H1 (cell line): ENCODE data around the gene KDM6A. TPM values are rescaled to one million over a fixed set of nuclear protein-coding genes. Genes with fewer than 3 reads are reported as not detected.
"Not testable (repeated sequence)": the region's sequence is repeated elsewhere in the genome, so short reads cannot be mapped to it uniquely, and the experiment has no call there.

ENCODE experiments used
- CTCF ChIA-PET: fragments of 300-600 bp; sonication (Branson Sonifier 250); formaldehyde crosslinking; loops from one replicate; lab custom pipeline; 2021; ENCODE audit not compliant: partially characterized antibody; lab: Charles Lee
- POLR2A ChIA-PET: fragments of 300-600 bp; sonication (Branson Sonifier 250); formaldehyde crosslinking; loops from one replicate; lab custom pipeline; 2021; ENCODE audit warnings: inconsistent platforms; ENCODE audit not compliant: partially characterized antibody; lab: Charles Lee
- DNase-seq, 2 experiments: peaks; one replicate each; pipeline versions ENCODE4 v3.0.0 to v3.0.0-alpha.2; 2010 to 2022; ENCODE audit warnings: low spot score in 2 of 2, low read depth in 1 of 2, mixed read lengths in 1 of 2
- FAIRE-seq: peaks from 2 replicates; lab custom pipeline; 2011; peaks lifted over from hg19 to GRCh38; lab: Jason Lieb, UNC
- H2AFZ ChIP-seq: 2 replicates; pipeline ENCODE4 v1.8.1; 2012; ENCODE audit warnings: low read length, inconsistent platforms
- H2AK5ac ChIP-seq: 2 replicates; pipeline ENCODE4 v1.6.1; 2013; ENCODE audit warnings: low read depth, low read length
- H2BK120ac ChIP-seq: replicated peaks from 2 replicates; pipeline ENCODE3; 2013; ENCODE audit warnings: low read depth, low read length, inconsistent platforms
- H2BK12ac ChIP-seq: 2 replicates; pipeline ENCODE4 v1.6.1; 2013; ENCODE audit warnings: low read depth, low read length
- H2BK15ac ChIP-seq: 2 replicates; pipeline ENCODE4 v1.6.1; 2013; ENCODE audit warnings: low read length
- H2BK20ac ChIP-seq: 2 replicates; pipeline ENCODE4 v1.6.1; 2013; ENCODE audit warnings: low read length
- H2BK5ac ChIP-seq: 2 replicates; pipeline ENCODE4 v1.6.1; 2013; ENCODE audit warnings: low read depth, low read length
- H3K14ac ChIP-seq: 2 replicates; pipeline ENCODE4 v1.6.1; 2013; ENCODE audit warnings: inconsistent platforms; ENCODE audit not compliant: insufficient read length
- H3K18ac ChIP-seq: 2 replicates; pipeline ENCODE4 v1.6.1; 2013; ENCODE audit warnings: low read length; ENCODE audit errors: extremely low read depth
- H3K23ac ChIP-seq: 2 replicates; pipeline ENCODE4 v1.6.1; 2013; ENCODE audit warnings: inconsistent platforms; ENCODE audit not compliant: insufficient read length
- H3K23me2 ChIP-seq: 2 replicates; pipeline ENCODE4 v1.6.1; 2013; ENCODE audit warnings: low read depth, low read length
- H3K27ac ChIP-seq: 2 replicates; pipeline ENCODE4 v1.6.1; 2011; ENCODE audit warnings: low read depth, low read length, inconsistent platforms
- H3K27me3 ChIP-seq, 4 experiments: replicated peaks in 1 of 4; 1 replicate in 1 of 4; 2 replicates in 3 of 4; pipeline versions ENCODE4 v1.6.1 to v1.8.1; 2011 to 2013; ENCODE audit warnings: low read length in 3 of 4, mild to moderate bottlenecking in 3 of 4, inconsistent platforms in 2 of 4, mixed read lengths in 2 of 4, moderate library complexity in 1 of 4; ENCODE audit not compliant: control insufficient read depth in 3 of 4, insufficient read depth in 3 of 4; ENCODE audit errors: extremely low read depth in 1 of 4
- H3K36me3 ChIP-seq, 4 experiments: 2 replicates each; pipeline versions ENCODE4 v1.6.1 to v1.8.1; 2011 to 2013; ENCODE audit warnings: mild to moderate bottlenecking in 4 of 4, low read length in 3 of 4, moderate library complexity in 2 of 4, control low read depth in 1 of 4, inconsistent platforms in 1 of 4; ENCODE audit not compliant: insufficient read depth in 4 of 4, control insufficient read depth in 2 of 4
- H3K4ac ChIP-seq: replicated peaks from 2 replicates; pipeline ENCODE3; 2013; ENCODE audit warnings: low read length, low read depth, mixed read lengths, inconsistent platforms; ENCODE audit not compliant: insufficient read length
- H3K4me1 ChIP-seq, 4 experiments: replicated peaks in 1 of 4; 1 replicate in 1 of 4; 2 replicates in 3 of 4; pipeline versions ENCODE4 v1.6.1 to v1.8.1; 2011 to 2013; ENCODE audit warnings: low read length in 3 of 4, inconsistent platforms in 2 of 4, mixed read lengths in 1 of 4; ENCODE audit not compliant: insufficient read depth in 4 of 4, control insufficient read depth in 3 of 4
- H3K4me2 ChIP-seq, 2 experiments: 2 replicates each; pipeline versions ENCODE4 v1.6.1 to v1.8.1; 2011 to 2013; ENCODE audit warnings: low read depth in 2 of 2, low read length in 2 of 2, control low read depth in 1 of 2, inconsistent platforms in 1 of 2, mild to moderate bottlenecking in 1 of 2; ENCODE audit not compliant: insufficient read depth in 1 of 2
- H3K4me3 ChIP-seq, 4 experiments: fragments of 200-600, 300-600 bp in 1 of 4; sonication (generic), shearing (Covaris generic), sonication (Bioruptor Twin) in 1 of 4; 2 replicates each; pipeline versions ENCODE4 v1.5.1 to v1.8.1; 2011 to 2016; ENCODE audit warnings: low read length in 4 of 4, low read depth in 3 of 4, control low read depth in 2 of 4, inconsistent platforms in 2 of 4, mild to moderate bottlenecking in 2 of 4, mixed read lengths in 1 of 4, moderate library complexity in 1 of 4; ENCODE audit not compliant: insufficient read depth in 2 of 4; ENCODE audit errors: extremely low read depth in 1 of 4
- H3K56ac ChIP-seq: replicated peaks from 2 replicates; pipeline ENCODE3; 2013; ENCODE audit warnings: low read depth, mild to moderate bottlenecking, mixed read lengths, low read length, inconsistent platforms; ENCODE audit not compliant: insufficient read length
- H3K79me1 ChIP-seq: 2 replicates; pipeline ENCODE4 v1.6.1; 2013; ENCODE audit warnings: low read depth, low read length, control low read depth
- H3K79me2 ChIP-seq, 2 experiments: 2 replicates each; pipeline versions ENCODE4 v1.6.1 to v1.8.1; 2012 to 2013; ENCODE audit warnings: low read length in 2 of 2, mild to moderate bottlenecking in 2 of 2, inconsistent platforms in 1 of 2; ENCODE audit not compliant: insufficient read depth in 2 of 2, control insufficient read depth in 1 of 2
- H3K9ac ChIP-seq, 4 experiments: replicated peaks in 1 of 4; 1 replicate in 1 of 4; 2 replicates in 3 of 4; pipeline versions ENCODE4 v1.6.1 to v1.8.1; 2011 to 2013; ENCODE audit warnings: low read depth in 3 of 4, low read length in 3 of 4, control low read depth in 2 of 4, mild to moderate bottlenecking in 2 of 4, moderate library complexity in 2 of 4, inconsistent platforms in 1 of 4; ENCODE audit errors: extremely low read depth in 1 of 4
- H3K9me3 ChIP-seq, 2 experiments: 2 replicates each; pipeline versions ENCODE4 v1.6.1 to v1.8.1; 2012 to 2013; ENCODE audit warnings: mild to moderate bottlenecking in 2 of 2, moderate library complexity in 2 of 2, control low read depth in 1 of 2, inconsistent platforms in 1 of 2, low read depth in 1 of 2, low read length in 1 of 2, mixed read lengths in 1 of 2; ENCODE audit not compliant: insufficient read depth in 2 of 2
- H4K20me1 ChIP-seq, 2 experiments: replicated peaks in 1 of 2; 2 replicates each; pipeline versions ENCODE3 to v1.8.1; 2011 to 2013; ENCODE audit warnings: inconsistent platforms in 2 of 2, low read length in 2 of 2, mild to moderate bottlenecking in 1 of 2; ENCODE audit not compliant: insufficient read depth in 2 of 2, control insufficient read depth in 1 of 2
- H4K5ac ChIP-seq: 2 replicates; pipeline ENCODE4 v1.6.1; 2013; ENCODE audit warnings: low read length, low read depth, mixed read lengths, inconsistent platforms; ENCODE audit not compliant: insufficient read length
- H4K8ac ChIP-seq: 2 replicates; pipeline ENCODE4 v1.8.0; 2013; ENCODE audit warnings: mild to moderate bottlenecking, moderate library complexity, low read length, inconsistent platforms; ENCODE audit not compliant: insufficient read depth; ENCODE audit errors: extremely low read depth
- H4K91ac ChIP-seq: replicated peaks from 2 replicates; pipeline ENCODE3; 2013; ENCODE audit warnings: low read length, mixed read lengths, inconsistent platforms; ENCODE audit not compliant: insufficient read length
- EP300 ChIP-seq, 2 experiments: IDR thresholded peaks; 1 replicate in 1 of 2; 2 replicates in 1 of 2; pipeline ENCODE4 v1.6.1; 2011 to 2012; ENCODE audit warnings: low read depth in 2 of 2, low read length in 2 of 2, mild to moderate bottlenecking in 2 of 2, borderline replicate concordance in 1 of 2, inconsistent platforms in 1 of 2, moderate library complexity in 1 of 2
- RXRA ChIP-seq: IDR thresholded peaks from 2 replicates; pipeline ENCODE4 v1.6.1; 2011; ENCODE audit warnings: low read depth, mild to moderate bottlenecking, low read length, moderate library complexity; ENCODE audit not compliant: insufficient read depth
- WGBS, 2 experiments: shearing (Covaris generic) in 1 of 2; methylation state at CpG; one replicate each; pipeline versions ENCODE4 v1.1.6 to v1.1.7; 2013 to 2015; ENCODE audit warnings: low lambda C conversion rate in 2 of 2, mixed read lengths in 2 of 2, inconsistent platforms in 1 of 2, low coverage in 1 of 2, missing lambda C conversion rate in 1 of 2; ENCODE audit not compliant: insufficient replicate concordance in 2 of 2, insufficient coverage in 1 of 2, insufficient read length in 1 of 2; ENCODE audit errors: extremely low coverage in 1 of 2, missing lambda C conversion rate in 1 of 2; 5-methylcytosine and 5-hydroxymethylcytosine counted together
- polyA plus RNA-seq, 7 experiments: library from polyadenylated mRNA; depleted of rRNA in 3 of 7; stranded (reverse) in 5 of 7; unstranded in 2 of 7; fragments of >200 nt in 5 of 7; fragments of 200-250 nt in 2 of 7; gene quantifications; 1 replicate in 5 of 7; 2 replicates in 1 of 7; 4 replicates in 1 of 7; pipeline versions ENCODE4 v1.2.1 to v1.2.3, GENCODE V29; 2011 to 2013; ENCODE audit warnings: missing spikeins in 2 of 7, mixed read lengths in 2 of 7
- total RNA-seq: library from RNA; stranded (reverse); fragmentation: NEBNext Ultra II Directional; extraction: Animal tissue kit (Norgen Biotek cat#: 25700); gene quantifications from 2 replicates; pipeline ENCODE4 v1.2.1, GENCODE V29; 2021

KDM6A gene
- total and polyA plus RNA-seq, 2 of the 8 experiments (the other 6 are each of a cell fraction or from before 2014, with no cell fraction given), result 43.5 to 58.4 TPM

- TF ChIP-seq EP300 (IDR thresholded peaks at IDR 0.05; ENCODE audit: borderline replicate concordance in 1 of 2, low read depth in 2 of 2, low read length in 2 of 2), result no peak
- TF ChIP-seq RXRA, result no peak
Observed at GRCh38 chrX:44844204-44844603, 28.8 kb upstream of the KDM6A start (continued).

- H3K9me3 ChIP-seq, H3K79me2 ChIP-seq, H4K91ac ChIP-seq, H3K18ac ChIP-seq, H4K5ac ChIP-seq, H3K27ac ChIP-seq, H3K4me1 ChIP-seq, H3K27me3 ChIP-seq, DNase-seq, H3K79me1 ChIP-seq, H2BK120ac ChIP-seq, H3K36me3 ChIP-seq, H4K8ac ChIP-seq, H3K9ac ChIP-seq, FAIRE-seq, H3K4ac ChIP-seq, H3K4me2 ChIP-seq, H4K20me1 ChIP-seq, H2BK15ac ChIP-seq, H2BK5ac ChIP-seq, H2BK20ac ChIP-seq, H2AK5ac ChIP-seq, H2BK12ac ChIP-seq, CTCF ChIA-PET, H3K4me3 ChIP-seq, H3K23ac ChIP-seq, H3K56ac ChIP-seq, H3K23me2 ChIP-seq, H2AFZ ChIP-seq, H3K14ac ChIP-seq: not testable (repeated sequence)
- POLR2A ChIA-PET, result interaction anchor here (0.6 to 1.1 kb wide), 3 partner anchors 9 to 219 kb away, joined by 3 to 5 read pairs (median 4); no protein-coding TSS in a partner anchor
- 71% methylated on average over 4 of the region's 6 CpGs; no CpG with 5 or more reads in 1 of the 2 experiments for WGBS, 2 experiments
Observed at GRCh38 chrX:44850891-44851290, 22.1 kb upstream of the KDM6A start.
